Omental fat pad (tissue), 4 donors: ENCODE measurements around the gene GNAZ. TPM values are rescaled to one million over a fixed set of nuclear protein-coding genes. Genes with fewer than 3 reads are reported as not detected.

Source experiments
- ATAC-seq: fragments of 150-250 bp; one replicate; pipeline ENCODE4 v1.9.1; 2016; ENCODE audit warnings: mild to moderate bottlenecking, moderate library complexity; ENCODE audit not compliant: low FRiP score
- DNase-seq: peaks from one replicate; pipeline ENCODE4 v3.0.0-alpha.2; 2019; ENCODE audit warnings: low spot score
- CTCF ChIP-seq, 3 donors: fragments of 450-650 bp; IDR thresholded peaks; one replicate each; pipeline ENCODE4 v1.5.1; 2016 to 2017; ENCODE audit warnings: antibody characterized with exemption in 3 of 3, mild to moderate bottlenecking in 3 of 3, moderate library complexity in 2 of 3
- total RNA-seq, 4 donors: library from RNA; depleted of rRNA; stranded (reverse); fragments of >200 nt; gene quantifications; one replicate each; pipeline ENCODE4 v1.1.0, GENCODE V29; 2016

Gene GNAZ
- total RNA-seq, 4 donors from 2014 or later = 8.6 to 25.1 (median 16.5) TPM

- TF ChIP-seq CTCF (IDR thresholded peaks at IDR 0.05) = no peak
- ATAC-seq (no peak), DNase-seq (no peak)
These were observed 52.9 kb downstream of the GNAZ start for GRCh38 chr22:23122992-23123803.

- TF ChIP-seq CTCF (IDR thresholded peaks at IDR 0.05) = no peak
- DNase-seq (no peak), ATAC-seq (no peak)
These were observed 53.5 kb downstream of the GNAZ start for GRCh38 chr22:23123804-23124254.

DNA sequence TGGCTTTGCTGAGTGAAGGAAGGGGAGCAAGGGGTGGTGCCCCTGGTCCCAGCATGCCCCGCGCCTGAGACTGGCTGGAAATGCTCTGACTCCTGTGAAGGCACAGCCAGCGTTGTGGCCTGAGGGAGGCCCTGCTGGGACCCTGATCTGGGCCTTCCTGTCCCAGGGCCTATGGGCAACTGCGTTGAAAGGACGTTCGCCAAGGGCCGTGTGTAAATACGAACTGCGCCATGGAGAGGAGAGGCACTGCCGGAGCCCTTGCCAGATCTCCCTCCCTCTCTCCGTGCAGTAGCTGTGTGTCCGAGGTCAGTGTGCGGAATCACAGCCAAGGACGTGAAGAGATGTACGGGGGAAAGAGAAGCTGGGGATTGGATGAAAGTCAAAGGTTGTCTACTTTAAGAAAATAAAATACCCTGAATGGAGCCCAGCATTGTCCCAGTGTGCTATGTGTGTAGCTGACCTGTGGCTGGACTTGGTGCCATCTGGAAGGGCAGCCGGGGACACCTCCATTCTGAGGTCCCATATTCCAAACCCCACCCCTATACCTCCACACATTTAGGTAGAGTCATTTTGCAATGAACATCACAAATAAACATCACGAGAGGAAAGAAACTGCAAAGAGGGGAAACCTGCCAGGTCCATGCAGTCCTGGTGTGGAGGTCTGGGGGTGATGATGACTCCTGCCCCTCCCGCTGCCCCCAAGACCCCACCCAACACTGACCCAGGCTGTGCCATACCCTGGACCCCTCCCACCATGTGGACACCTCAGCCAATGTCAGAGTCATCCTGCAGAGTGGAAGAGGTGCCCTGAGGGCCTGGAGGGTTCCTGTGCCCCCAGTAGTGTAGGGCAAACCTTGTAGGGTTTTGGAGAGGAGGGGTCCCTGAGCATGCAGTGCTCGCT, 54.5 kb downstream of the GNAZ start:
- no peak for TF ChIP-seq CTCF (IDR thresholded peaks at IDR 0.05)
- ATAC-seq = no peak
- DNase-seq = no peak

- no peak for TF ChIP-seq CTCF (IDR thresholded peaks at IDR 0.05)
- no peak for DNase-seq
- ATAC-seq = no peak
These were observed 55.3 kb downstream of the GNAZ start for GRCh38 chr22:23125512-23126103.

GRCh38 chr22:23126165-23127054, 56.1 kb downstream of the GNAZ start:
- no peak for DNase-seq
- ATAC-seq = no peak
- no peak for TF ChIP-seq CTCF (IDR thresholded peaks at IDR 0.05)

DNA sequence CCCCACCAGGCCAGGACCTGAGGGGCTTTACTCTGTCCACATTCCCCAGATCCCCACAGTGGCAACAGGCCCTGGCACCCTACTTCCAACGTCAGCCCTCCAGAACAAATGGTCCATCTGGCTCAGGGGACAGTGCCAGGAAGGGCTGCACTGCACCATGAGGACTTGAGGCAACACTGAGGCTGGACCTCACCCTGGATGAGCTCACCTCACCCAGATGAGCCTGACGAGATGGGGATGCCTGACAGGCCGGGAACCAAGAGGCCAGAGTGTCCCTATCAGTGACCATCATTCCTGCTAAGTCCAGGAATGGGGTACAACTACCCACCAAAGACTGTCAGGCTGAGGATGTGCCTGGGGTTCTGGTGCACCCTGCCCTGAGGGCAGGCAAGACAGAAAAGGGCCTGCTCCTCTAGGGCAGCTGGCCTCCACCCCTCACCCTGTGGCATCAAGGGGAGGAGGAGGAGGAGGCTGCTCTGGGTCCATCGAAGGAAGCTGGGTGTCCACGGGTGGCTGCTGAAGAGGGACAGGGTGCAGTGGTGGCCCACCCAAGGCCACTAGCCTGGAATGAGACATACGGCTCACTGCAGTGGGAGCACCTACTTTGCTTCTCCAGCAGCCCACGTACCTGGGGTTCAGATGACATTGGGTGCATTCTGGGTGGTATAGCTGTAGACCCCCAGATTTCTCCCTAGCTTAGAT, 56.9 kb downstream of the GNAZ start:
- DNase-seq (no peak), ATAC-seq (no peak)
- no peak for TF ChIP-seq CTCF (IDR thresholded peaks at IDR 0.05)
